Psoas muscle (tissue), 8 donors: Measurements from ENCODE around the gene PHLDB3. TPM values are rescaled to one million over a fixed set of nuclear protein-coding genes. Genes with fewer than 3 reads are reported as not detected.
"Not testable (repeated sequence)": the region's sequence is repeated elsewhere in the genome, so short reads cannot be mapped to it uniquely, and the experiment has no call there.

Experiments used
- ATAC-seq, 4 donors: fragments of 200-7000 bp; cut with Tn5 transposase; one replicate each; pipeline ENCODE4 v1.9.1; 2020; ENCODE audit warnings: moderate library complexity in 3 of 4, mild to moderate bottlenecking in 2 of 4
- DNase-seq, 2 donors: peaks; one replicate each; pipeline ENCODE4 v3.0.0-alpha.2; 2020
- H3K27ac ChIP-seq: fragments of 200-600 bp; one replicate; pipeline ENCODE4 v1.8.0; 2022
- H3K27me3 ChIP-seq, 3 donors: fragments of 200-600 bp in 1 of 3; one replicate each; pipeline versions ENCODE4 v1.6.1 to v1.8.0; 2013 to 2022; ENCODE audit warnings: low read length in 2 of 3, mild to moderate bottlenecking in 2 of 3, moderate library complexity in 1 of 3; ENCODE audit not compliant: insufficient read depth in 3 of 3
- H3K36me3 ChIP-seq, 2 donors: fragments of 200-600 bp in 1 of 2; one replicate each; pipeline versions ENCODE4 v1.6.1 to v1.8.0; 2013 to 2022; ENCODE audit warnings: low read depth in 1 of 2, mild to moderate bottlenecking in 1 of 2, moderate library complexity in 1 of 2; ENCODE audit not compliant: insufficient read depth in 1 of 2
- H3K4me1 ChIP-seq: fragments of 200-600 bp; one replicate; pipeline ENCODE4 v1.8.0; 2022
- H3K4me3 ChIP-seq: fragments of 200-600 bp; one replicate; pipeline ENCODE4 v1.8.0; 2022; ENCODE audit warnings: mild to moderate bottlenecking
- H3K9me3 ChIP-seq: fragments of 200-600 bp; one replicate; pipeline ENCODE4 v1.8.0; 2022
- WGBS, 3 donors: extraction: QIAGEN DNeasy Blood & Tissue Kit; methylation state at CpG; one replicate each; pipeline versions ENCODE4 v1.1.6 to v1.1.7; 2013; 5-methylcytosine and 5-hydroxymethylcytosine counted together
- intact Hi-C, 2 donors: fragments of 100-400 bp; cut with DNase I; formaldehyde crosslinking; loops; one replicate each; pipeline versions ENCODE4 v1.11.0 to v1.14.2; 2022
- polyA plus RNA-seq, 3 donors: library from polyadenylated mRNA; stranded (reverse); fragments of 200-250 nt; gene quantifications; one replicate each; pipeline ENCODE4 v1.2.3, GENCODE V29; 2013
- total RNA-seq, 4 donors: library from RNA; stranded (reverse); fragmentation: NEBNext Ultra II Directional in 2 of 4; extraction: Animal tissue kit (Norgen Biotek cat#: 25700) in 2 of 4; gene quantifications; one replicate each; pipeline versions ENCODE4 v1.2.1 to v1.2.4, GENCODE V29; 2021 to 2023
- TF ChIP-seq, protein P1 (sequence below): fragments of 200-600 bp; IDR thresholded peaks from one replicate; pipeline ENCODE4 v1.8.0; 2022; ENCODE audit warnings: antibody characterized with exemption
- donor health status: healthy with polysubstance abuse.
- donor health status: DM: no; HTN: no; CAD: no; lungs with moderate emphysema.
- donor health status: Bipolar disorder and iron deficiency.
- donor health status: healthy.
- donor health status: DM: yes; HTN: yes; CAD: no.
- donor health status: DM: no; HTN: no; CAD: no.
- donor health status: DM: no; HTN: no; CAD: no.
- donor health status: DM: yes; HTN: yes; CAD: no.

The PHLDB3 gene
- total and polyA plus RNA-seq, 7 donors, result 2.0 to 5.7 (median 4.5) TPM

DNA sequence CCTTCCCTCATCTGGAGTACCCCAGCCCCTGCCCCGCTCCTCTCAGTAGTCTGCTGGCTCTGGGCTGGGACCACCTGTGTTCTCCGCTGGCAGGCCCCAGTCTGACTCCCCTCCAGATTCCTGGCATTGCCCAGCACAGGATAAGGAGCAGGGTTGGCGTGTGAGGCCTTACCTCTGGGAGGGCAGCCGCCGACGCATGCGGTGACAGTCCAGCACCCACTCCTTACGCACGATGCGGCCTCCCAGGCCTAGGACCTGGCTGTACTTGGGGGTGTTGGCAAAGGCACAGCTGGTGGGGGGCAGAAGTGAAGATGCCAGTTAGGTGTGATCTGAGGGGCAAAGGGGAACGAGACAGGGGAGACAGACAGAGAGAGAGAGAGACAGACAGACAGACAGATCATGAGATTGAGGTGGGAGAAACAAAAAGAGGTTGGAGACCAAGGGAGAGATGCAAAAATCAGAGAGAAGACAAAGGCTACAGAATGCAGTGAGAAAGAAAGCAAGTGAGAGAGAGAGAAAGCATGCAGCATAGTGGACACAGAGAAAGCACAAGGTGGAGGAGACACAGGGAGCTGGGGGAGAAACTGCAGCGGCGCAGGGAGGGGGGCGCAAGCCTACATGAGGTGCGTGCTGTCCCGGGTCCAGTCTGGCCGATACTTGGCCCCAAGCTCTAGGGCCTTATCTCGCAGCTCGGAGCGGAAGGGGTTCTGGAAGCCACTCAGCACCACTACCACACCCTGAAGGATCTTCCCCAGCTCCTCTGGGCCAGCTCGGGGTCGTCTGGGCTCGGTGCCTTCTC is 47.1 kb upstream of the PHLDB3 start:
- TF ChIP-seq, protein P1, sequence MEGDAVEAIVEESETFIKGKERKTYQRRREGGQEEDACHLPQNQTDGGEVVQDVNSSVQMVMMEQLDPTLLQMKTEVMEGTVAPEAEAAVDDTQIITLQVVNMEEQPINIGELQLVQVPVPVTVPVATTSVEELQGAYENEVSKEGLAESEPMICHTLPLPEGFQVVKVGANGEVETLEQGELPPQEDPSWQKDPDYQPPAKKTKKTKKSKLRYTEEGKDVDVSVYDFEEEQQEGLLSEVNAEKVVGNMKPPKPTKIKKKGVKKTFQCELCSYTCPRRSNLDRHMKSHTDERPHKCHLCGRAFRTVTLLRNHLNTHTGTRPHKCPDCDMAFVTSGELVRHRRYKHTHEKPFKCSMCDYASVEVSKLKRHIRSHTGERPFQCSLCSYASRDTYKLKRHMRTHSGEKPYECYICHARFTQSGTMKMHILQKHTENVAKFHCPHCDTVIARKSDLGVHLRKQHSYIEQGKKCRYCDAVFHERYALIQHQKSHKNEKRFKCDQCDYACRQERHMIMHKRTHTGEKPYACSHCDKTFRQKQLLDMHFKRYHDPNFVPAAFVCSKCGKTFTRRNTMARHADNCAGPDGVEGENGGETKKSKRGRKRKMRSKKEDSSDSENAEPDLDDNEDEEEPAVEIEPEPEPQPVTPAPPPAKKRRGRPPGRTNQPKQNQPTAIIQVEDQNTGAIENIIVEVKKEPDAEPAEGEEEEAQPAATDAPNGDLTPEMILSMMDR, result no peak
- H3K27me3 ChIP-seq, result no peaks in the 10 kb centered on the region
- intact Hi-C loops, result loop anchor here in 1 of 2 donors (5.0 kb wide), 1 partner anchor 101 kb away; no protein-coding TSS in a partner anchor
- ATAC-seq (no peak), DNase-seq (no peak)
- H3K4me3 ChIP-seq, result no peak overlapping the region
- no peak overlapping the region for H3K27ac ChIP-seq
- no peaks in the 10 kb centered on the region for H3K9me3 ChIP-seq
- H3K36me3 ChIP-seq, result peaks cover 6 to 73% of the 10 kb centered on the region in 2 donors
- H3K4me1 ChIP-seq, result no peaks in the 10 kb centered on the region
- 93 to 95% (median 93%) methylated on average over 23 of the region's 23 CpGs for WGBS, 3 donors

DNA sequence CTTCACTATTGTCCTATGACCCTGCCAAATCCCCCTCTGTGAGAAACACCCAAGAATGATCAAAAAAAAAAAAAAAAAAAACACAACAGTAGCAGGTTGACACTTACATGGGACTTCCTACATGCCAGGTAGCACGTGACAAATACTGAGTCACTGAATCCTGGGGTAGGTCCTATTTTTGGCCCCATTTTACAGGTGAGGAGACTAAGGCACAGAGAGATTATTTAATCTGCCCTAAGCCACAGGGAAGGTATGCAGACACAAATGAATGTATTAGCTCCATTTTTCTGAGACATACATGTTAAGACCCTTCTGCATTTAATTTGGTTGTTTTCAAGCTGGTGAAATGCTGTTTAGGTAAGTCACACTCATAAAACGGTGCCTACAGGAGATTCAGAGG is 44.2 kb upstream of the PHLDB3 start:
- no peak overlapping the region for H3K4me3 ChIP-seq
- no peak overlapping the region for H3K27ac ChIP-seq
- 88 to 93% (median 90%) methylated on average over 2 of the region's 2 CpGs for WGBS, 3 donors
- TF ChIP-seq, protein P1, result no peak
- intact Hi-C loops, result no loop called here
- peaks cover 3 to 73% of the 10 kb centered on the region in 2 donors for H3K36me3 ChIP-seq
- ATAC-seq, result no peak
- no peak for DNase-seq
- no peaks in the 10 kb centered on the region for H3K27me3 ChIP-seq
- H3K4me1 ChIP-seq, result no peaks in the 10 kb centered on the region
- no peaks in the 10 kb centered on the region for H3K9me3 ChIP-seq

DNA sequence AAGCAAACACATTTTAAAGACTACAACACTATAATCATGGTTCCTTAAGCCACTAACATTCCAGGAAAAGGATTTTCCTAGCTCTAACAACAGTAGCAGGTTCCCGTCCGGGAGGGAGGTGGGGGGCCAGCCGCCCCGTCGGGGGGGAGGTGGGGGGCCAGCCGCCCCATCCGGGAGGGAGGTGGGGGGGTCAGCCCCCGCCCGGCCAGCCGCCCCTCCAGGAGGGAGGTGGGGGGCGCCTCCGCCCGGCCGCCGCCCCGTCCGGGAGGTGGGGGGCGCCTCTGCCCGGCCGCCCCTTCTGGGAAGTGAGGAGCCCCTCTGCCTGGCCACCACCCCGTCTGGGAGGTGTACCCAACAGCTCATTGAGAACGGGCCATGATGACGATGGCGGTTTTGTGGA is 43.4 kb upstream of the PHLDB3 start:
- H3K27ac ChIP-seq, intact Hi-C loops, H3K4me3 ChIP-seq, H3K4me1 ChIP-seq, DNase-seq, H3K27me3 ChIP-seq, ATAC-seq, H3K9me3 ChIP-seq: not testable (repeated sequence)
- H3K36me3 ChIP-seq, result peaks cover 3 to 71% of the 10 kb centered on the region in 2 donors
- 67 to 94% (median 85%) methylated on average over 3 to 19 of the region's 24 CpGs for WGBS, 3 donors

DNA sequence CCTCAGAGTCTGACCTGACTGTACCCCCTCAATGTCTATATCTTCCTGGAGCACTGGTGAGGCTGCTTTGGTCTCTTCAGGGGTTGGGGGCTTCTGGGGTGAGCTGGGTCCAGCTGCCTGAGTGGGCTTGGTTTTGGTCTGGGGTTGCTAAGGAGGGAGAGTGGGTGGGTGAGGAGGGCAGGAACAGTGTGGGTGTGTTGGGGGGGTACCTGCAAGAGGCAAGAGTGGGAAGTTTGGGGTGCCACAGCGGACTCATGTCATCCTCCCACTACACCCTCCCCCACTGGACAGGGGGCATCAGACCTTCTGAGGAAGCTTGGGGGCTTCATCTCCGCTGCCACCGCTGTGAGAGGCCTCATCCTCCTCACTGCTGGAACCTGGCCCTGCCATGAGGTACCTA is 42.0 kb upstream of the PHLDB3 start:
- Histone ChIP-seq H3K4me3 (no peak overlapping the region), H3K27me3 (no peaks in the 10 kb centered on the region), H3K27ac (no peak overlapping the region), H3K9me3 (no peaks in the 10 kb centered on the region), H3K4me1 (no peaks in the 10 kb centered on the region), H3K36me3 (peaks cover 3 to 75% of the 10 kb centered on the region in 2 donors)
- ATAC-seq (no peak), DNase-seq (no peak)
- 97 to 100% (median 100%) methylated on average over 3 of the region's 3 CpGs for WGBS, 3 donors
- TF ChIP-seq, protein P1, result no peak
- intact Hi-C loops, result no loop called here

DNA sequence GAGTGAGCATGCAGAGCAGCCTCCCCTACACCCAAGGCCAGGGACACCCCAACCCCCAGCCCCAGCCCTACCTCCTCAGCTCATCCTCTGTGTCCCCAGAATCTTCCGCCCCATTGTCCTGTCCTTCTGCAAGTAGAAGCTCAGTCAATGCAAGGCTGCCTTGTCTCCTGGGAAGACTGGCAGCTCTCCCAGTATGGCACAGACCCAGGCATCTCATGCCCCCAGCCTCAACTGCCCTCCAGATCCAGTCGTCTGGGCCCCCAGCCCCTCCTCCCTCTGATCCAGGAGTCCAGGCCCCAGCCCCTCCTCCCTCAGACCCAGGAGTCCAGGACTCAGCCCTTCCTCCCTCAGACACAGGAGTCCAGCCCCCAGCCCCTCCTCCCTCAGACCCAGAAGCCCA is 41.4 kb upstream of the PHLDB3 start:
- peaks cover 3 to 75% of the 10 kb centered on the region in 2 donors for H3K36me3 ChIP-seq
- no peaks in the 10 kb centered on the region for H3K9me3 ChIP-seq
- TF ChIP-seq, protein P1, result no peak
- 80 to 100% (median 86%) methylated on average over 1 to 2 of the region's 2 CpGs for WGBS, 3 donors
- intact Hi-C loops, result no loop called here
- no peak for ATAC-seq
- no peak overlapping the region for H3K4me3 ChIP-seq
- no peaks in the 10 kb centered on the region for H3K4me1 ChIP-seq
- no peak overlapping the region for H3K27ac ChIP-seq
- DNase-seq, result no peak
- H3K27me3 ChIP-seq, result no peaks in the 10 kb centered on the region
